Dedifferentiated amniotic fluid mesenchymal stem cell (primary cell): Measurements from ENCODE around the gene SATB1.
"Not testable (repeated sequence)": the region's sequence is repeated elsewhere in the genome, so short reads cannot be mapped to it uniquely, and the experiment has no call there.

Experiments
- DNase-seq: peaks from one replicate; pipeline ENCODE4 v3.0.0-alpha.2; 2016; ENCODE audit errors: extremely low spot score

Gene SATB1

DNA sequence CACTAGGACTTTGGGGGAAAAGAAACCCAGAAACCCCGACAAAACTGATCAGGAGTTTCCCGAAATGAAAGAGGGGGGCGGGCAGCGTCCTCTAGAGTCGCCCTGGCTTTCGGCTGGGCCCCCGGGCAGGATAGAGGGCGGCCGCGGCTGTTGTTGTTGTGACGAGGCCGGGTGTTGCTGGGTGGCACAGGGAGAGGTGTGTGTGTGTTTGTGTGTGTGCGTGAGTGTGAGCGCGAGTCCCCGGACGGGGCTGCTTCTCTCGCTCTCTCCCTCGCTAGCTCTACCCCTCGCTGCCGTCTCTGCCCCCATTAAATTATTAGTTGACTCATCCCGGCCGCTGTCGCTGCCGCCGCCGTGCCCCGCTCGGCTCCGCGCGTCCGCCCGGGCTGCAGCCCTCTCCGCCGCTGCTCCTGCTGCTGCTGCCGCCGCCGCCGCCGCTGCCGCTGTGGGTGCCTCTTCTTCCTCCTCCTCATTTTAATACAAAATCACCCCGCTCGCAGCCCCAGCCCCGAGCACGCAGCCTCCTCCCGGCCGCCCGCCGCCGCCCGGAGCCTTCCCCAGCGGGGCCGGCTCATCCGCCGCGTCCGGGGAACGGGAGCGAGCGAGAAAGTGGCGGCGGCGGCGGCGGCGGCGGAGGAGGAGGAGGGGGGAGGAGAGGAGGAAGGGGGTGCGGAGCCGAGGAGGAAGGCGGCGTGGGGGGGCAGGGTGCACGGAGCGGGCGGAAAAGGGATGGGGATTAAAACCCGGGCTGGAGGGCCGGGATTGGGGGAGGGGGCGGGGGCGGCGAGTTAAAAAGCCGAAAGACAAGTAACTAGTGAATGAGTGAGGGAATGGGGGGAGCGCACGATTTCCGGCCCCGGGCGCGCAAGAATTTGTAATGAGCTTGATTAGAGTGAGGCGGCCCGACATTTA lies at the start of gene SATB1:
Gene SATB1 (minus strand): TSS at position 611 of the 912 bp plus-strand sequence. CDS start 4,372 bp downstream, outside the sequence.
- DNase-seq = peak; percentile 58

- no peak for DNase-seq
Observed at GRCh38 chr3:18474202-18474601, 49.1 kb upstream of the SATB1 start.

GRCh38 chr3:18469775-18470174 lies 44.6 kb upstream of the SATB1 start:
- no peak for DNase-seq

- no peak for DNase-seq
Observed at GRCh38 chr3:18466136-18466535, 41.0 kb upstream of the SATB1 start.

DNA sequence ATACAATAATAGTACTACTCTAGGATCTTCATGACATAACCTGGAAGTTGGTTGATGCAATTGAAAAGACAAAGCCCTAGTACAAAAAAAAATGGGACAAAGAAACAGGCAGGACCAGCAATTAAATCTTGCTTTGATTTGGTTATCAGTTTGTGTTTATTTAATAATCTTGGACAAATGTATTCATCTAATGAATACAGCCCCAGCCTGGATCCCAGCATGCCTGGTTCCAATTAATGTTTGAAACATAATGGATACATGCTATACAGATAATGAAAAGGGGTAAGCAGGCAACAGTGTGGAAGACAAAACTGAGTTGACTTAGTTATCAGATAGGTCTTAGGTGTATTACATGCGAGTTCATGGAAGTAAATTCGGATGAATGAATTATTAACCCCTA lies 29.6 kb upstream of the SATB1 start:
- no peak for DNase-seq

DNA sequence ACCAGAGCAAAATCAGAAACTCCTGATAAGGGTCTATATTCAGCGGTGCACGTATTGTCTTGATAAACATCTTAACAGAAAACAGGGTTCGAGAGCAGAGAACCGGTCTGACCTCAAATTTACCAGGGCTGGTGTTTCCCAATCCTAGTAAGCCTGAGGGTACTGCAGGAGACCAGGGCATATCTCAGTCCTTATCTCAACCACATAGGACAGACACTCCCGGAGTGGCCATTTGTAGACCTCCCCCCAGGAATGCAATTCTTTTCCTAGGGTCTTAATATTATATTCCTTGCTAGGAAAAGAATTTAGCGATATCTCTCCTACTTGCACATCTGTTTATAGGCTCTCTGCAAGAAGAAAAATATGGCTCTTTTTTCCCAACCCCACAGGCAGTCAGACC lies 24.5 kb upstream of the SATB1 start:
- not testable (repeated sequence) for DNase-seq

GRCh38 chr3:18447720-18448119 lies 22.6 kb upstream of the SATB1 start:
- no peak for DNase-seq

- no peak for DNase-seq
Observed at GRCh38 chr3:18446149-18446825, 21.1 kb upstream of the SATB1 start.

GRCh38 chr3:18445401-18446148 lies 20.4 kb upstream of the SATB1 start:
- DNase-seq = no peak

DNA sequence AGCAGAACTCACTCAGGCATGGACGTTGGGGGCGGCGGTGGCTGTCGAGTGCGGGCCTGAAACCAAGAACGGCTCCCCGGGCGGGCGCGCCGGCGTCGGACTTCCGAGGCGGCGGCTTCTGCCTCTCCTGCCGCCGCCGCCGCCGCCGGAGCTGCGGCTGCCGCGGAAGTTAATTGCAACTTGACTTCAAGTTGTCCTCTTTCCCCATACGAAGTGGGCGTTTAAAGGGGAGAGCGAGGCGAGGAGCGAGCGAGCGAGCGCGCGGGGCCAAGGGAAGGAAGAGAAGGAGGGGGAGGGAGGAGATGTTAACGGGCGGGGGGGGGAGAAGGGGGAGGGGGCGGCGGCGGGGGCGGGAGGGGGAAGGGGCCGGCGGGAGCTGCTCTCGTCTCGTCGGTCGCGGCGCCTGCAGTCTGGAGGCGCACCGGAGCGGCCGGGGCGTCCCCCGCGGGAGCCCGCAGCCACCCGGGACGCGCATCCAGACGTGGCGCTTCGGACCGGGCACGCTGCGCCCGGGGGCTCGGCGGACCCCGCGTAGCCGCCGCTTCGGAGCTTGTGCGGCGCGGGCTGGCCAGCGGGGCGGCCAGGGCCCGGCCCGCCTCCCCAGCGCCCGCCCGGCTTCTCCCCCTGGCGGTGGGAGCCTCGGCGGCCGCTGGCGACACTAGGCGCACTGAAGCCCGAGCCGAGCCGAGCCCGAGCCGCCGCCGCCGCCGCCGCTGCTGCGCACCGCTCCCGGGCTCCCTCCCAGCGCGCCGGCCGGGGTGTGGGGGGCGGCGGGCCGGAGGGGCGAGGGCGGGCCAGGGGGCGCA lies 19.7 kb upstream of the SATB1 start:
- DNase-seq = peak; percentile 52

GRCh38 chr3:18443665-18444594 lies 18.8 kb upstream of the SATB1 start:
- DNase-seq = no peak

GRCh38 chr3:18442756-18443664 lies 17.9 kb upstream of the SATB1 start:
- DNase-seq = no peak

- no peak for DNase-seq
Observed at GRCh38 chr3:18441551-18441950, 16.4 kb upstream of the SATB1 start.

DNA sequence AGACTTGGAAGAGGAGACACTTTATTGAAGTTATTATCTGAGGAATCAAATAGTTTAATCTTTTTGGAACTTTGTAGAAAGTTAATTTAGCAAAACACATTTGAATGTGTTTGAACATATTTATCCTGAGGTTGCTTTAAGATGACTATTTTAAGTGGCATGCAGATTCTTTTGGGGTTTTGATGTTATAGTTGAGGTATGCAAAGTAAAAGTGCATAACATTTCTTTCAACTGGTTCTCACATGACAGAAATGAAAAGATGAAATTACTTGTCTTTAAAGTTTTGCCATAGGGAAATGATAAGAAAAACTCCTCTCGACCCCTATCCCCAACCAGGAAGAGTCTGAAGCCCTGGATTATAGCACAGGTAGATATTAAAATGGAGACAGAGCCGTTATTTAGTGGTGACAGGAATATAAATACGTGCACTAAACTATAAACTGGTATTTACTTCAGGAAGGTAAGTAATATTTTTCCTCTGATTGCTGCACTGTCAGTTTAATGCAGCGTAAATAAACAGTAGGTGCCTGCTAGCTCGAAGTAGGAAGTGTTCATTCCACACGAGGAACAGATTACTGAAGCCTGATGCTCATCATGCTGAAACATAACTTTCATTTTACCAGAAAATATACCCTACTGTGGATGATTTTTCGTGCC lies 15.1 kb upstream of the SATB1 start:
- no peak for DNase-seq

GRCh38 chr3:18439281-18439680 lies 14.1 kb upstream of the SATB1 start:
- DNase-seq = no peak

DNA sequence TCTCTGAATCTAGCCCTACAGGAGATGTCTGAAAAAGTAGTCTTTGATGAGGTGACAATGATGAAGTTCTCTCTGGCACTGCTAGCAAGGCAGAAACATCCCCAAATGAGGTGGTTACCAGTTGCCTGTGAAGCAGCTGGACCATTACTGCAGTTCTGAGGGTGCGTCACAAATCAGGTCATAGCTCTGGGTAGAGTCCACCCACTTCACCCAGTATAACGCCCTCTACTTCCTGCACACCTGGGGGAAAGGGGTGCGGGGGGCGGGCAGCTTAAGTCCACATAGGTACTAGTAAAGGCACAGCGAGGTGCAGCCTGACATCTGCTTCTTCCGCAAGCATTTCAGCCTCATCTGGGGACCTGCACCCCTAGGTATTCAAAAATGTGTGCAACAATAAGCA lies 13.4 kb upstream of the SATB1 start:
- DNase-seq = no peak

GRCh38 chr3:18436213-18436612 lies 11.1 kb upstream of the SATB1 start:
- DNase-seq = no peak

GRCh38 chr3:18434711-18435110 lies 9.6 kb upstream of the SATB1 start:
- no peak for DNase-seq

GRCh38 chr3:18432752-18433151 lies 7.6 kb upstream of the SATB1 start:
- DNase-seq = no peak
